ENCODE results near the gene LUC7L2. TPM values are rescaled to one million over a fixed set of nuclear protein-coding genes. Genes with fewer than 3 reads are reported as not detected.

LUC7L2 gene
- total and polyA plus RNA-seq, 2 donors (not counting 1 experiment from before 2014, with no cell fraction given): 26.5 to 142 TPM

DNA sequence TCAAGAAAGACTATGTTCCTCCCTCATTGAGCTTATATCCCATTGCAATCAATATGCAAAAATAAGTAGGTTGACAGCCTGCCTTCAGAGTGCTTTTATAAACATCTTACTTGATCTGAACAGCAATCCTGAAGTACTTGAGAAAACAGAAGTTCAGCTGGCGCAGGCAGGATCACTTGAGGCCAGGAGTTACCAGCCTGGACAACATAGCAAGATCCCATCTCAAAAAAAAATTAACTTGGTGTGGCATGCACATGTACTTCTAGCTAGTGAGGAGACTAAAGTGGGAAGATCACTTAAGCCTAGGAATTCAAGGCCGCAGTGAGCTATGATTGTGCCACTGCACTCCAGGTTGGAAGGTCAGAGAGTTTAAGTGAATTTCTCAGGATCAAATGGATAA lies 30.1 kb downstream of the LUC7L2 start:
- Histone ChIP-seq H4K20me1 (ENCODE audit: control insufficient read depth, insufficient read depth, low read length, poor library complexity, severe bottlenecking) (peaks cover 66% of the 10 kb centered on the region), H3K27me3 (replicated peaks in 1 of 4; ENCODE audit: control extremely low read depth in 1 of 4, control insufficient read depth in 3 of 4, insufficient read depth in 4 of 4, low read length in 3 of 4) (no peaks in the 10 kb centered on the region), H3K9ac (ENCODE audit: low read length) (no peak overlapping the region), H3K27ac (ENCODE audit: low read length in 2 of 2) (no peak overlapping the region), H3K4me3 (ENCODE audit: control extremely low read depth in 1 of 5, extremely low read depth in 1 of 5, insufficient read depth in 1 of 5, low read depth in 2 of 5, low read length in 4 of 5) (no peak overlapping the region), H3K4me2 (replicated peaks; ENCODE audit: low read depth, low read length, poor library complexity, severe bottlenecking) (no peak overlapping the region), H2AFZ (ENCODE audit: insufficient read depth, low read depth, low read length, poor library complexity, severe bottlenecking) (no peak overlapping the region), H3K9me3 (ENCODE audit: control extremely low read depth in 1 of 3, control insufficient read depth in 2 of 3, insufficient read depth in 1 of 3, low read length in 2 of 3) (no peaks in the 10 kb centered on the region), H3K4me1 (ENCODE audit: control insufficient read depth in 2 of 2, insufficient read depth in 2 of 2, low read length in 2 of 2) (no peaks in the 10 kb centered on the region), H3K79me2 (ENCODE audit: control insufficient read depth, insufficient read depth, low read length) (peaks cover 88% of the 10 kb centered on the region), H3K36me3 (replicated peaks in 1 of 2; ENCODE audit: control extremely low read depth in 1 of 2, control insufficient read depth in 1 of 2, extremely low read depth in 1 of 2, insufficient read depth in 2 of 2, low read length in 1 of 2) (peaks cover 16 to 52% of the 10 kb centered on the region in 2 experiments)
- no peak for ATAC-seq (ENCODE audit: low read depth)
- H3K27ac Mint-ChIP-seq: no peak overlapping the region
- ChIA-PET POLR2A (no interaction called here), CTCF (no interaction called here)
- intact Hi-C loops (cut with micrococcal nuclease): no loop called here
- no peaks in the 10 kb centered on the region for H3K9me3 Mint-ChIP-seq (ENCODE audit: insufficient read depth)
- 100% methylated on average over 1 of the region's 2 CpGs for WGBS (ENCODE audit: insufficient coverage)
- TF ChIP-seq, protein P1, sequence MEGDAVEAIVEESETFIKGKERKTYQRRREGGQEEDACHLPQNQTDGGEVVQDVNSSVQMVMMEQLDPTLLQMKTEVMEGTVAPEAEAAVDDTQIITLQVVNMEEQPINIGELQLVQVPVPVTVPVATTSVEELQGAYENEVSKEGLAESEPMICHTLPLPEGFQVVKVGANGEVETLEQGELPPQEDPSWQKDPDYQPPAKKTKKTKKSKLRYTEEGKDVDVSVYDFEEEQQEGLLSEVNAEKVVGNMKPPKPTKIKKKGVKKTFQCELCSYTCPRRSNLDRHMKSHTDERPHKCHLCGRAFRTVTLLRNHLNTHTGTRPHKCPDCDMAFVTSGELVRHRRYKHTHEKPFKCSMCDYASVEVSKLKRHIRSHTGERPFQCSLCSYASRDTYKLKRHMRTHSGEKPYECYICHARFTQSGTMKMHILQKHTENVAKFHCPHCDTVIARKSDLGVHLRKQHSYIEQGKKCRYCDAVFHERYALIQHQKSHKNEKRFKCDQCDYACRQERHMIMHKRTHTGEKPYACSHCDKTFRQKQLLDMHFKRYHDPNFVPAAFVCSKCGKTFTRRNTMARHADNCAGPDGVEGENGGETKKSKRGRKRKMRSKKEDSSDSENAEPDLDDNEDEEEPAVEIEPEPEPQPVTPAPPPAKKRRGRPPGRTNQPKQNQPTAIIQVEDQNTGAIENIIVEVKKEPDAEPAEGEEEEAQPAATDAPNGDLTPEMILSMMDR (IDR thresholded peaks at IDR 0.05): no peak
- no peak for TF ChIP-seq EZH2 (IDR thresholded peaks at IDR 0.05; ENCODE audit: borderline replicate concordance, insufficient read depth, low read depth, low read length, poor library complexity, severe bottlenecking)
- H3K4me3 Mint-ChIP-seq: no peak overlapping the region
- DNase-seq: no peak
- no peaks in the 10 kb centered on the region for H3K27me3 Mint-ChIP-seq
- H3K4me1 Mint-ChIP-seq: peaks cover 8% of the 10 kb centered on the region

DNA sequence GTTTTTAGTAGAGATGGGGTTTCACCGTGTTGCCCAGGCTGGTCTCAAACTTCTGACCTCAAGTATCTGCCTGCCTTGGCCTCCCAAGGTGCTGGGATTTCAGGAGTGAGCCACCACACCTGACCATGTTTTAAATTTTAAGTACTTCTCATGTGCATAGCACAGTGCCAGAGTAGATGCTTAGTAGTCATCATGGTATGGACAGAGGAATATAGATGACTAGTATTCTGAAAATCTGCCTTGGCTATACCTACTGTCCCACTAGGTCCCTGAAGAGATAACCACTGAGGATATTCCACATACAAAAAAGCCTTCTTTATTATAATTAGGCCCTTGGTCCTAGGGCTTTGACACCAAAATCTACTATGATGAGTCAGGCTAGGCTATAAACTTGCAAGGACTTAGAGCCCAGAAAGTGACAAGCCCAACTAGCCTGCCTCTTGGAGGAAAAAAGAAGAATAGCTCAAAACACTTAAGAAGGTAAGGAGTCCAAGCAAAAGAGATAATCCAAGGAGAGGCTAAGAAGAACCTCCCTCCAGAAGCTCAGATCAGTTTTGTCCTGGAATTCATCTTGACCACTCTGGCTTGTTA lies 34.0 kb downstream of the LUC7L2 start:
- ChIA-PET CTCF (no interaction called here), POLR2A (no interaction called here)
- Mint-ChIP-seq H3K27me3 (no peaks in the 10 kb centered on the region), H3K27ac (no peak overlapping the region), H3K9me3 (ENCODE audit: insufficient read depth) (no peaks in the 10 kb centered on the region), H3K4me1 (peaks cover 9% of the 10 kb centered on the region), H3K4me3 (no peak overlapping the region)
- intact Hi-C loops (cut with micrococcal nuclease): no loop called here
- TF ChIP-seq EZH2 (IDR thresholded peaks at IDR 0.05; ENCODE audit: borderline replicate concordance, insufficient read depth, low read depth, low read length, poor library complexity, severe bottlenecking): no peak
- TF ChIP-seq, protein P1 (IDR thresholded peaks at IDR 0.05): no peak
- Histone ChIP-seq H3K9me3 (ENCODE audit: control extremely low read depth in 1 of 3, control insufficient read depth in 2 of 3, insufficient read depth in 1 of 3, low read length in 2 of 3) (no peaks in the 10 kb centered on the region), H3K4me2 (replicated peaks; ENCODE audit: low read depth, low read length, poor library complexity, severe bottlenecking) (no peak overlapping the region), H2AFZ (ENCODE audit: insufficient read depth, low read depth, low read length, poor library complexity, severe bottlenecking) (no peak overlapping the region), H3K4me1 (ENCODE audit: control insufficient read depth in 2 of 2, insufficient read depth in 2 of 2, low read length in 2 of 2) (no peaks in the 10 kb centered on the region), H3K36me3 (replicated peaks in 1 of 2; ENCODE audit: control extremely low read depth in 1 of 2, control insufficient read depth in 1 of 2, extremely low read depth in 1 of 2, insufficient read depth in 2 of 2, low read length in 1 of 2) (peaks cover 12 to 46% of the 10 kb centered on the region in 2 experiments), H4K20me1 (ENCODE audit: control insufficient read depth, insufficient read depth, low read length, poor library complexity, severe bottlenecking) (peaks cover 68% of the 10 kb centered on the region), H3K4me3 (ENCODE audit: control extremely low read depth in 1 of 5, extremely low read depth in 1 of 5, insufficient read depth in 1 of 5, low read depth in 2 of 5, low read length in 4 of 5) (no peak overlapping the region), H3K79me2 (ENCODE audit: control insufficient read depth, insufficient read depth, low read length) (peaks cover 79% of the 10 kb centered on the region), H3K27ac (ENCODE audit: low read length in 2 of 2) (no peak overlapping the region), H3K9ac (ENCODE audit: low read length) (no peak overlapping the region), H3K27me3 (replicated peaks in 1 of 4; ENCODE audit: control extremely low read depth in 1 of 4, control insufficient read depth in 3 of 4, insufficient read depth in 4 of 4, low read length in 3 of 4) (no peaks in the 10 kb centered on the region)
- ATAC-seq (ENCODE audit: low read depth) (no peak), DNase-seq (no peak)
- WGBS (ENCODE audit: insufficient coverage): no CpG with 5 or more reads among the region's 1 CpG

Data from B cell (primary cell).